DOHH2 (cell line): ENCODE data around the gene ATP2B2.

Source experiments
- CTCF ChIP-seq: fragments of 200-600 bp; sonication (generic); IDR thresholded peaks from one replicate; pipeline ENCODE4 v1.5.1; 2014; ENCODE audit warnings: antibody characterized with exemption, mild to moderate bottlenecking, low read depth, low read length; ENCODE audit not compliant: poor library complexity, severe bottlenecking
- EZH2phosphoT487 ChIP-seq: fragments of 200-600 bp; sonication (generic); IDR thresholded peaks from 2 replicates; pipeline ENCODE4 v1.6.1; 2017; ENCODE audit warnings: borderline replicate concordance, mild to moderate bottlenecking, antibody characterized with exemption, low read length, moderate library complexity, mixed read lengths

- TF ChIP-seq CTCF, result no peak
- no peak for TF ChIP-seq EZH2phosphoT487
Measured at GRCh38 chr3:10532939-10533736, 27.8 kb upstream of the ATP2B2 start.
